Measurements from ENCODE around the gene PIGV. TPM values are rescaled to one million over a fixed set of nuclear protein-coding genes. Genes with fewer than 3 reads are reported as not detected.

Gene PIGV
- total RNA-seq, 2 experiments from 2014 or later: 16.6 to 16.9 TPM

GRCh38 chr1:26779098-26779668, 8.6 kb upstream of the PIGV start:
- Mint-ChIP-seq H3K27me3 (no peaks in the 10 kb centered on the region), H3K4me1 (peaks cover 12% of the 10 kb centered on the region), H3K9me3 (no peaks in the 10 kb centered on the region), H3K27ac (no peak overlapping the region), H3K36me3 (ENCODE audit: low read depth) (peaks cover 77% of the 10 kb centered on the region), H3K4me3 (no peak overlapping the region)
- no peak for DNase-seq
- ChIA-PET CTCF (interaction anchor here (0.6 to 1.1 kb wide), 4 partner anchors 25 to 279 kb away, joined by 3 to 4 read pairs (median 3); no protein-coding TSS in a partner anchor), POLR2A (interaction anchor here (0.8 to 3.8 kb wide), 5 partner anchors 9 to 174 kb away, joined by 3 to 15 read pairs (median 3); partner anchors contain the start of gene PIGV)

DNA sequence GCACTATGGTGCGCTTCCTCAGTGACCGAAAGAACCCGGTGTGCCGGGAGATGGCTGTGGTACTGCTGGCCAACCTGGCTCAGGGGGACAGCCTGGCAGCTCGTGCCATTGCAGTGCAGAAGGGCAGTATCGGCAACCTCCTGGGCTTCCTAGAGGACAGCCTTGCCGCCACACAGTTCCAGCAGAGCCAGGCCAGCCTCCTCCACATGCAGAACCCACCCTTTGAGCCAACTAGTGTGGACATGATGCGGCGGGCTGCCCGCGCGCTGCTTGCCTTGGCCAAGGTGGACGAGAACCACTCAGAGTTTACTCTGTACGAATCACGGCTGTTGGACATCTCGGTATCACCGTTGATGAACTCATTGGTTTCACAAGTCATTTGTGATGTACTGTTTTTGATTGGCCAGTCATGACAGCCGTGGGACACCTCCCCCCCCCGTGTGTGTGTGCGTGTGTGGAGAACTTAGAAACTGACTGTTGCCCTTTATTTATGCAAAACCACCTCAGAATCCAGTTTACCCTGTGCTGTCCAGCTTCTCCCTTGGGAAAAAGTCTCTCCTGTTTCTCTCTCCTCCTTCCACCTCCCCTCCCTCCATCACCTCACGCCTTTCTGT, 7.3 kb upstream of the PIGV start:
- H3K4me1 Mint-ChIP-seq: peaks cover 18% of the 10 kb centered on the region
- no peaks in the 10 kb centered on the region for H3K27me3 Mint-ChIP-seq
- no peak overlapping the region for H3K27ac Mint-ChIP-seq
- H3K36me3 Mint-ChIP-seq (ENCODE audit: low read depth): peaks cover 64% of the 10 kb centered on the region
- DNase-seq: no peak
- CTCF ChIA-PET: interaction anchor here (1.3 kb wide), 1 partner anchor 281 kb away, joined by 3 read pairs; no protein-coding TSS in a partner anchor
- POLR2A ChIA-PET: interaction anchor here (0.7 to 3.8 kb wide), 5 partner anchors 8 to 110 kb away, joined by 3 to 15 read pairs (median 3); partner anchors contain the start of genes GPN2 and PIGV
- H3K4me3 Mint-ChIP-seq: no peak overlapping the region
- no peaks in the 10 kb centered on the region for H3K9me3 Mint-ChIP-seq

GRCh38 chr1:26781206-26781825, 6.4 kb upstream of the PIGV start:
- Mint-ChIP-seq H3K36me3 (ENCODE audit: low read depth) (peaks cover 57% of the 10 kb centered on the region), H3K27ac (no peak overlapping the region), H3K27me3 (no peaks in the 10 kb centered on the region), H3K4me3 (no peak overlapping the region), H3K9me3 (no peaks in the 10 kb centered on the region), H3K4me1 (peaks cover 25% of the 10 kb centered on the region)
- POLR2A ChIA-PET: interaction anchor here (0.6 to 1.4 kb wide), 4 partner anchors 83 to 281 kb away, joined by 3 read pairs; partner anchors contain the start of gene GPN2
- CTCF ChIA-PET: interaction anchor here (1.2 to 1.9 kb wide), 3 partner anchors 9 to 282 kb away, joined by 3 to 5 read pairs (median 4); no protein-coding TSS in a partner anchor
- DNase-seq: no peak

DNA sequence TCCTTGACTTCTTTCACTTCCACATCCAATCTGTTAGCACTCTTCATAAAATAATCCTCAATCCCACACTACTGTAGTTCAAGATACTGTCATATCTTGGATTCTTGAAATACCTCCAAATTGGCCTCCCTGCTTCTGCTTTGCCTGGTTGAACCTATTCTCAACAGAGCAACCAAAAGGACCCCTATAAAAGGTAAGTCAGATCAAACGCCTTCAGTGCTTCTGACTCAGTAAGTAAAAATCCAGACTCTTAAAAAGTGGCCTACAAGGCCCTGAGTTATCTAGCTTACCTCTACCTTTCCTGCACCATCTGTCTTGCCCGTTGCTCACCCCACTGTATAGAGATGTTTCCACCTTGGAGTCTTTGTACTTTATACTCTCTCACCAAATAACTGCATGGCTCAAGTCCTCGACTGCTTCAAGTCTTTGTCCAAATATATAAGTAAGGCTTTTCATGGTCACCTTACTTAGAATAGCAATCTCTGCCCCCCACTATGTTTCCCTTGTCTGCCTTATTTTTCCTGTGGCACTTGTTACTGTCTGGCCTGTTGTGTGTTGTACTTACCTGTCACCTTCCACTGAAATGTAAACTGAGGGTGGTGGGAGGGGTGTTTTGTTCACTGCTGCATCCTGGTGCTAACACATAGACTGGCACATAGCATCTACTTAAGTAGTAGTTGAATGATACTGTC, 5.1 kb upstream of the PIGV start:
- Mint-ChIP-seq H3K4me3 (no peak overlapping the region), H3K4me1 (peaks cover 38% of the 10 kb centered on the region), H3K27ac (no peak overlapping the region), H3K36me3 (ENCODE audit: low read depth) (peaks cover 49% of the 10 kb centered on the region), H3K9me3 (no peaks in the 10 kb centered on the region), H3K27me3 (no peaks in the 10 kb centered on the region)
- CTCF ChIA-PET: interaction anchor here (1.9 kb wide), 1 partner anchor 8 kb away, joined by 4 read pairs; no protein-coding TSS in a partner anchor
- POLR2A ChIA-PET: no interaction called here
- DNase-seq: no peak

GRCh38 chr1:26783646-26784022, 4.1 kb upstream of the PIGV start:
- ChIA-PET POLR2A (interaction anchor here (0.9 to 9.4 kb wide), 3 partner anchors 39 to 85 kb away, joined by 3 to 516 read pairs (median 4); partner anchors contain the start of gene ARID1A), CTCF (no interaction called here)
- H3K36me3 Mint-ChIP-seq (ENCODE audit: low read depth): peaks cover 42% of the 10 kb centered on the region
- H3K27me3 Mint-ChIP-seq: no peaks in the 10 kb centered on the region
- no peaks in the 10 kb centered on the region for H3K9me3 Mint-ChIP-seq
- no peak overlapping the region for H3K27ac Mint-ChIP-seq
- H3K4me1 Mint-ChIP-seq: peaks cover 36% of the 10 kb centered on the region
- no peak for DNase-seq
- no peak overlapping the region for H3K4me3 Mint-ChIP-seq

DNA sequence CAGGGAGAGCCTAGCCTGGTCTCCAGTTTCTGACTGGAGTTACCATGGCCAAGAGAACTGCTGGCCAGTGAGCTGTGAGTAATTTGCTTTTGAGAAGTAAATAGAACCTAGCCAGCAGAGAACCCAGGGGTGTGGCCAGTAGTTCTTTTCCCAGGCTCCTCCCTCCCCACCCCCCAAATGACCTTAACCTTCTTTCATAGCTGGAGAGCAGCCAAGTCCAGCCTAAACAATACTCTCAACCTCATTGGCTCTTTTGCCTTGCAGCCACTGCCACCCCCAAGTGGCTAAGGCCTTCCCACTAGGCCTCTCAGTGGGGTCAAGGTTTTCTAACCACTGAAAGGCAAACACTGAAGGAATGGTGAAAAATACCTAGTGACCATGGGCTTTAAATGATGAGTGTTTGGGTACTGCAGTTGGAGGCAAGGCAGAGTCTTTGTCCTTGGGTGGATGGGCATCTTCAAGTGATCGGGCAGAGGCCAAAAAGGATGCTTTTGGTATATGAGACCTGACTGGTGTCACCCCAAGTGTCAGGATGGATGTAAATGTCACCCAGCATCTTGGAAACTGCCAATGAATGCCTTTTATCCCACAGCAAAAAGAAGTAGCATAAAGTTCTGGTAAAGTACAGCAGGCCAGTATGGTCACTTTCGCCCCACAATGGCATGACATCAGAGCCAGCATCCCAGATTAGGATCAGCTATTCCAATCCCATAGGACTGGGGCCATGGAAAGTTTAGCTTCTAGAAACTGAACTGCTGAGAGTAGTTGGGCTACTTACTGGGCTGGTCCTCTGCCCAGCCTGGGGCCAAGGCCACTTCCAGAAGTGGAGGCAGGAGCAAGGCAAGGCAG, 3.5 kb upstream of the PIGV start:
- ChIA-PET CTCF (interaction anchor here (8.2 kb wide), 1 partner anchor 180 kb away, joined by 221 read pairs; no protein-coding TSS in a partner anchor), POLR2A (interaction anchor here (0.8 to 9.4 kb wide), 7 partner anchors 8 to 283 kb away, joined by 3 to 516 read pairs (median 4); partner anchors contain the start of gene ARID1A)
- Mint-ChIP-seq H3K27ac (no peak overlapping the region), H3K4me1 (peaks cover 40% of the 10 kb centered on the region), H3K36me3 (ENCODE audit: low read depth) (peaks cover 36% of the 10 kb centered on the region), H3K9me3 (no peaks in the 10 kb centered on the region), H3K4me3 (no peak overlapping the region), H3K27me3 (no peaks in the 10 kb centered on the region)
- no peak for DNase-seq

DNA sequence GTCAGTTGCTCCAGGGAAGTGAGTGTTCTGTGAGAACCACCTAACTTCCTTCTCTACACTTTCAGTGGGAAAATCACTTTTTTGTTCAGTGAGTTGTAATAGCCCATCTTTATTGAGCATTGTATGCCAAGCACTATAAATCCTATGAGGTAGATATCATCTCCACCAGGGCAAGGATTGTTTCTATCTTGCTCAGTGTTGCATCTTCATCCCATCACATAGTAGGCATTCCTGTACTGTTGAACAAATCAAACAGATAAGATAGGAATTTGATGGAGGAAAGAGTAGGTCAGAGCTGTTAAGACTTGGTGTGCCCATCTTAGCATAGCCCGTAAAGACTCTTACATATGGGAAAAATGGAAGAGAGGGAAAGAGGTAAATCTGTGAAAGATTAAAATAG, 2.9 kb upstream of the PIGV start:
- peaks cover 46% of the 10 kb centered on the region for H3K4me1 Mint-ChIP-seq
- peaks cover 29% of the 10 kb centered on the region for H3K36me3 Mint-ChIP-seq (ENCODE audit: low read depth)
- ChIA-PET CTCF (interaction anchor here (7.9 to 8.2 kb wide), 2 partner anchors 92 to 181 kb away, joined by 82 to 221 read pairs; no protein-coding TSS in a partner anchor), POLR2A (interaction anchor here (0.8 to 9.4 kb wide), 8 partner anchors 9 to 285 kb away, joined by 3 to 516 read pairs (median 4); partner anchors contain the start of gene ARID1A)
- no peaks in the 10 kb centered on the region for H3K27me3 Mint-ChIP-seq
- H3K4me3 Mint-ChIP-seq: no peak overlapping the region
- H3K9me3 Mint-ChIP-seq: no peaks in the 10 kb centered on the region
- no peak for DNase-seq
- H3K27ac Mint-ChIP-seq: no peak overlapping the region

DNA sequence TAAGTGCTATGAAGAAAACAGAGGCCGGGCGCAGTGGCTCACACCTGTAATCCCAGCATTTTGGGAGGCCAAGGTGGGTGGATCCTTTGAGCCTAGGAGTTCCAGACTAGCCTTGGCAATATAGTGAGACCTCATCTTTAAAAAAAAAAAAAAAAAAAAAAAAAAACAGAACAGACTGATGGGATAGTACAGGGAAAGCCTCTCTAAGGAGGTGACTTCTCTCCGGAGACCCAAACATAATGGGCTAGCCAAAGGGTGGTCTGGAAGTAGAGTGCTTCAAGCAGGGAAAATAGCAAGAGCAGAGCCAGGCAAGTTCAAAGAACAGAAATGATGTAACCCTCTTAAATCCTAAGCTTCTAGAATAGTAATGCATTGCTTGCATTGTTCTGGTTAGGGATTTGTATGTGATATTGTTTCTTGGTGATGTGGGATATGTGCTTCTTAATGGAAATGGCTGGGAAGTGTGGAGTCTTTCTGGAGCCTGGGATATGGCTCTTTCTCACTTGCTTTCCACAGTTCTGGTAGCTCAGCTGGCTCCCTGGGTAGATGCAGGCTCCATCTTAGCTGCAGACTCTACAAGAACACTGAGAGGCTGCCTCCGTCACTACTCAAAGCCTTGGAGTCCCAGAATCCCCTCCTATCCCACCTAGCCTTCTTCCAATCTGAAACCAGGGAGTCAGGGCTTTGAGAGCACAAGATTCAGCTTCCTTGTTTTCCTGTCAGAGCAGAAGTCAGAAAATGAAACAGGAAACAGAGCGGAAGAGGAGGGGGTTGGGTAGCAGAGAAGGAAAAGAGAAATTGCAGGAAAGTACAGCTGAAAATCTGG, 1.9 kb upstream of the PIGV start:
- CTCF ChIA-PET: interaction anchor here (1.1 to 8.2 kb wide), 5 partner anchors 26 to 182 kb away, joined by 4 to 221 read pairs (median 5); no protein-coding TSS in a partner anchor
- Mint-ChIP-seq H3K27me3 (no peaks in the 10 kb centered on the region), H3K36me3 (ENCODE audit: low read depth) (peaks cover 22% of the 10 kb centered on the region), H3K27ac (peak overlapping the region; percentile 100), H3K4me3 (peak overlapping the region; percentile 79), H3K4me1 (peaks cover 56% of the 10 kb centered on the region), H3K9me3 (no peaks in the 10 kb centered on the region)
- no peak for DNase-seq
- POLR2A ChIA-PET: interaction anchor here (0.8 to 9.4 kb wide), 19 partner anchors 9 to 286 kb away, joined by 3 to 516 read pairs (median 5); partner anchors contain the start of gene ARID1A

- Mint-ChIP-seq H3K36me3 (ENCODE audit: low read depth) (peaks cover 15% of the 10 kb centered on the region), H3K27ac (peak overlapping the region; percentile 100), H3K27me3 (no peaks in the 10 kb centered on the region), H3K4me3 (peak overlapping the region; percentile 79), H3K9me3 (no peaks in the 10 kb centered on the region), H3K4me1 (peaks cover 61% of the 10 kb centered on the region)
- ChIA-PET CTCF (interaction anchor here (1.1 to 8.2 kb wide), 10 partner anchors 24 to 286 kb away, joined by 4 to 221 read pairs (median 39); partner anchors contain the start of gene ARID1A), POLR2A (interaction anchor here (0.8 to 9.4 kb wide), 28 partner anchors 8 to 287 kb away, joined by 3 to 516 read pairs (median 9); partner anchors contain the start of genes ARID1A and GPN2)
- DNase-seq: peak; percentile 41
Measured at GRCh38 chr1:26786437-26787380, 1.0 kb upstream of the PIGV start.

- CTCF ChIA-PET: interaction anchor here (1.0 to 8.2 kb wide), 14 partner anchors 13 to 287 kb away, joined by 3 to 221 read pairs (median 32); partner anchors contain the start of gene ARID1A
- H3K27ac Mint-ChIP-seq: peak overlapping the region; percentile 100
- H3K9me3 Mint-ChIP-seq: no peaks in the 10 kb centered on the region
Measured at GRCh38 chr1:26787381-26787705, 407 bp upstream of the PIGV start.

More at GRCh38 chr1:26787381-26787705, 407 bp upstream of the PIGV start:
- Mint-ChIP-seq H3K4me1 (peaks cover 61% of the 10 kb centered on the region), H3K27me3 (no peaks in the 10 kb centered on the region), H3K36me3 (ENCODE audit: low read depth) (peaks cover 8% of the 10 kb centered on the region), H3K4me3 (peak overlapping the region; percentile 79)
- POLR2A ChIA-PET: interaction anchor here (0.8 to 9.4 kb wide), 32 partner anchors 9 to 875 kb away, joined by 3 to 516 read pairs (median 10); partner anchors contain the start of genes ARID1A, GPATCH3 and GPN2
- peak; percentile 86 for DNase-seq
